ENCODE measurements around the gene COPG1. TPM values are rescaled to one million over a fixed set of nuclear protein-coding genes. Genes with fewer than 3 reads are reported as not detected.

The COPG1 gene
- total RNA-seq, 1 experiment from 2014 or later, result 225 TPM

DNA sequence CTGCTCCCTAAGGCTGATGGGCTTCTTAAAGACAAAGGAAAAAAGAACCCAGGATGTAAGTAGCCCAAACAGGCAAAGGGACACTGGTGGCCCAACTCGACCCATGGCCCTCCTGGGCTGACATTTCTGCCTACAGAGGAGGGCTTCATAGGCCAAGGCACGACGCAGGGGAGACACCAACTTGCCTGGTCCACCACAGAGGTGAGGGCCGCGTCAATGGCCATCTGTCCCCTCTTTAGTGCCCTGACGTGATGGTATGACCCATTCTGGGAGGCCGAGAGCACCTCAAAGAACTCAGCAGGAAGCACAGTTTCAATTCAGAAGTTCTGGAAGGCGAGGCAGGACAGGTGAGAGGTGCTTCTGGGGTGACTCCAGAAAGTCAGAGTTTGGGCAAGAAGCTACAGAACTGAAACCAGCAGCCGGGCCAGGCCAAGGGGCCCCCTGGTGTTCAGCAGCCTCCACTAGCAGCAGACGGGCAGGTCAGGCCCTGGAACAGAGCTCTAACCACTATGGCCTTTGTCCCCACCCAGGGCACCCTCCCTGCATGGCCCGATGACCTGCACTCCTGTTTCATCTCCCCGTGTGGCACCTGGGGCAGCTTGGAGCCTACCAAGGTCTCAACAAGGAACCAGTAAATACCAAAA lies 74.4 kb downstream of the COPG1 start:
- DNase-seq (ENCODE audit: unreplicated experiment), result no peak
- Mint-ChIP-seq H3K36me3 (ENCODE audit: insufficient read depth, unreplicated experiment) (peaks cover 5% of the 10 kb centered on the region), H3K27ac (ENCODE audit: low read depth, unreplicated experiment) (no peak overlapping the region), H3K4me3 (ENCODE audit: unreplicated experiment) (no peak overlapping the region), H3K9me3 (ENCODE audit: unreplicated experiment) (no peaks in the 10 kb centered on the region), H3K27me3 (ENCODE audit: insufficient read depth, unreplicated experiment) (no peaks in the 10 kb centered on the region), H3K4me1 (ENCODE audit: insufficient read depth, unreplicated experiment) (no peaks in the 10 kb centered on the region)
- intact Hi-C loops (cut with micrococcal nuclease), result no loop called here
- POLR2A ChIA-PET, result no interaction called here
- TF ChIP-seq, protein P1, sequence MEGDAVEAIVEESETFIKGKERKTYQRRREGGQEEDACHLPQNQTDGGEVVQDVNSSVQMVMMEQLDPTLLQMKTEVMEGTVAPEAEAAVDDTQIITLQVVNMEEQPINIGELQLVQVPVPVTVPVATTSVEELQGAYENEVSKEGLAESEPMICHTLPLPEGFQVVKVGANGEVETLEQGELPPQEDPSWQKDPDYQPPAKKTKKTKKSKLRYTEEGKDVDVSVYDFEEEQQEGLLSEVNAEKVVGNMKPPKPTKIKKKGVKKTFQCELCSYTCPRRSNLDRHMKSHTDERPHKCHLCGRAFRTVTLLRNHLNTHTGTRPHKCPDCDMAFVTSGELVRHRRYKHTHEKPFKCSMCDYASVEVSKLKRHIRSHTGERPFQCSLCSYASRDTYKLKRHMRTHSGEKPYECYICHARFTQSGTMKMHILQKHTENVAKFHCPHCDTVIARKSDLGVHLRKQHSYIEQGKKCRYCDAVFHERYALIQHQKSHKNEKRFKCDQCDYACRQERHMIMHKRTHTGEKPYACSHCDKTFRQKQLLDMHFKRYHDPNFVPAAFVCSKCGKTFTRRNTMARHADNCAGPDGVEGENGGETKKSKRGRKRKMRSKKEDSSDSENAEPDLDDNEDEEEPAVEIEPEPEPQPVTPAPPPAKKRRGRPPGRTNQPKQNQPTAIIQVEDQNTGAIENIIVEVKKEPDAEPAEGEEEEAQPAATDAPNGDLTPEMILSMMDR (IDR thresholded peaks at IDR 0.05; ENCODE audit: unreplicated experiment), result no peak
- no TSS peak for BruUV-seq (replicated peaks)
- CTCF ChIA-PET, result interaction anchor here (0.6 to 0.8 kb wide), 2 partner anchors 7 to 83 kb away, joined by 3 read pairs; no protein-coding TSS in a partner anchor

DNA sequence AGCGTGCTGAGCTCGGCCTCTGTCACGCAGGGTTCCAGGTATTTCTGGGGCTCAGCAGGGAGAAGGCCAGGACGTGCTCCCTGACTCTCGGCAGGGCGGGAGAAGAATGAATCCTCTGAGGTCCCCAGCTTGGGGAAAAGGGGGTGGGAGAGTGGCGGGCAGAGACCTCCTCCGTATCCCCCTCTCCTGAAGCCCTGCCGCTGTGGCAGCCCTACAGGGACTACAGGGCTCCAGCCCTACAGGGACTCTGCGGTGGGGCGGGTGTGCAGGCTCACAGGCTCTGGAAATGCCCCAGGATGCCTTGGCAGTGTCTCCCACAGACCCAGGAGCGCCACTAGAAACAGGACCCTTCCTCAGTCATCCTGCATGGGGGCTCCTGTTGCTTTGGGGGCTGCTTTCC lies 75.4 kb downstream of the COPG1 start:
- H3K4me1 Mint-ChIP-seq (ENCODE audit: insufficient read depth, unreplicated experiment), result no peaks in the 10 kb centered on the region
- H3K27me3 Mint-ChIP-seq (ENCODE audit: insufficient read depth, unreplicated experiment), result no peaks in the 10 kb centered on the region
- no peak overlapping the region for H3K27ac Mint-ChIP-seq (ENCODE audit: low read depth, unreplicated experiment)
- intact Hi-C loops (cut with micrococcal nuclease), result no loop called here
- TF ChIP-seq, protein P1 (IDR thresholded peaks at IDR 0.05; ENCODE audit: unreplicated experiment), result no peak
- CTCF ChIA-PET, result interaction anchor here (0.5 to 1.8 kb wide), 3 partner anchors 9 to 1522 kb away, joined by 3 to 9 read pairs (median 4); a partner anchor contains a TSS
- H3K36me3 Mint-ChIP-seq (ENCODE audit: insufficient read depth, unreplicated experiment), result peaks cover 2% of the 10 kb centered on the region
- no peak overlapping the region for H3K4me3 Mint-ChIP-seq (ENCODE audit: unreplicated experiment)
- no peak for DNase-seq (ENCODE audit: unreplicated experiment)
- H3K9me3 Mint-ChIP-seq (ENCODE audit: unreplicated experiment), result no peaks in the 10 kb centered on the region
- POLR2A ChIA-PET, result no interaction called here
- BruUV-seq (replicated peaks), result no TSS peak

DNA sequence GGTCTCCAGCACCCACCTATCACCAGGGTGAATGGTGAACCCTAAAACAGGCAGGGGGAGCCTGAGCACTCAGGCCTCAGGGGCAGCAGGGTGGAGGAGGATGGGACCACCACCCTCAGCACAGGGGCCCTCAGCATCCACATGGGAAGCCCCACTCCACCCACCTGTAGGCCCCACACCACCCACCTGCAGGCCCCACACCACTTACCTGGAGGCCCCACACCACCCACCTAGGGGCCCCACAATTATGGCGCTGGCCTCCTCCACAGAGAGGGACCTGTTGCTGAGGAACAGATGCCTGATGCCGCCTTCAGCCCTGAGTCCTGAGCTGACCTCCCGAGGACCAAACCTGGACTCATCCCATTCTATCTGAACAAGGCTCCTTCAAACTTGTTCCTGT lies 76.0 kb downstream of the COPG1 start:
- Mint-ChIP-seq H3K27ac (ENCODE audit: low read depth, unreplicated experiment) (no peak overlapping the region), H3K36me3 (ENCODE audit: insufficient read depth, unreplicated experiment) (no peaks in the 10 kb centered on the region), H3K27me3 (ENCODE audit: insufficient read depth, unreplicated experiment) (no peaks in the 10 kb centered on the region), H3K4me1 (ENCODE audit: insufficient read depth, unreplicated experiment) (no peaks in the 10 kb centered on the region), H3K4me3 (ENCODE audit: unreplicated experiment) (no peak overlapping the region), H3K9me3 (ENCODE audit: unreplicated experiment) (no peaks in the 10 kb centered on the region)
- CTCF ChIA-PET, result interaction anchor here (0.6 to 1.8 kb wide), 2 partner anchors 9 to 645 kb away, joined by 4 to 9 read pairs; a partner anchor contains a TSS
- intact Hi-C loops (cut with micrococcal nuclease), result no loop called here
- no peak for DNase-seq (ENCODE audit: unreplicated experiment)
- BruUV-seq (replicated peaks), result no TSS peak
- TF ChIP-seq, protein P1 (IDR thresholded peaks at IDR 0.05; ENCODE audit: unreplicated experiment), result no peak
- POLR2A ChIA-PET, result no interaction called here

DNA sequence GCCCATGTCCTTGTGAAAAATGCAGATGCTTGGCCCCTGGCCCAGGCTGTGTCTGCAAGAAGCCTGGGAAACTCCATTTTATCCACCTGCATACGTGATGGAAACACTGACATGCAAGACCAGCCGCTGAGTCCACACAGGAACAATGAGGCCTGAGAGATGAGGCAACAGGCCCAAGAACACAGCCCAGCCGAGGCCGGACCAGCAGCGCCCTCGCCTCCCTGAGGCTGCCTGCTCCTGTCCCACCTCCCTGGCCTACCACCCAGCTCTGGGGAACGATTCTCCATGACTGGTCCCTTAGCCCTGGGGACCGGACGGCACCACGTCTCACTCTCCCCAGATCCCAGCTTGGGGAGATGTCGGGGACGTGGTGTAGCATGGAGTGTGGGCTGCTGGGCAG lies 76.7 kb downstream of the COPG1 start:
- H3K9me3 Mint-ChIP-seq (ENCODE audit: unreplicated experiment), result no peaks in the 10 kb centered on the region
- no peak for DNase-seq (ENCODE audit: unreplicated experiment)
- no peak overlapping the region for H3K4me3 Mint-ChIP-seq (ENCODE audit: unreplicated experiment)
- ChIA-PET POLR2A (interaction anchor here (1.1 to 1.3 kb wide), 3 partner anchors 10 to 16 kb away, joined by 3 to 6 read pairs (median 3); a partner anchor contains a TSS), CTCF (interaction anchor here (0.6 to 1.8 kb wide), 3 partner anchors 10 to 646 kb away, joined by 4 to 9 read pairs (median 5); a partner anchor contains a TSS)
- TF ChIP-seq, protein P1 (IDR thresholded peaks at IDR 0.05; ENCODE audit: unreplicated experiment), result no peak
- H3K27ac Mint-ChIP-seq (ENCODE audit: low read depth, unreplicated experiment), result no peak overlapping the region
- no peaks in the 10 kb centered on the region for H3K27me3 Mint-ChIP-seq (ENCODE audit: insufficient read depth, unreplicated experiment)
- no peaks in the 10 kb centered on the region for H3K36me3 Mint-ChIP-seq (ENCODE audit: insufficient read depth, unreplicated experiment)
- H3K4me1 Mint-ChIP-seq (ENCODE audit: insufficient read depth, unreplicated experiment), result no peaks in the 10 kb centered on the region
- intact Hi-C loops (cut with micrococcal nuclease), result no loop called here
- no TSS peak for BruUV-seq (replicated peaks)

Measured in MCF 10A (cell line).